Liver (tissue), 9 donors: Measurements from ENCODE around the gene FAM83G. TPM values are rescaled to one million over a fixed set of nuclear protein-coding genes. Genes with fewer than 3 reads are reported as not detected.
"Not testable (repeated sequence)": the region's sequence is repeated elsewhere in the genome, so short reads cannot be mapped to it uniquely, and the experiment has no call there.

Source experiments
- DNase-seq: peaks from one replicate; pipeline ENCODE4 v3.0.0-alpha.2; 2017; ENCODE audit warnings: low spot score
- H3K27ac ChIP-seq, 2 donors: one replicate each; pipeline ENCODE4 v1.7.0; 2013; ENCODE audit warnings: inconsistent platforms in 2 of 2, low read length in 2 of 2, control low read depth in 1 of 2, low read depth in 1 of 2, mild to moderate bottlenecking in 1 of 2
- H3K27me3 ChIP-seq, 4 donors: one replicate each; pipeline versions ENCODE4 v1.6.1 to v1.7.0; 2013; ENCODE audit warnings: low read length in 3 of 4, inconsistent platforms in 1 of 4, mild to moderate bottlenecking in 1 of 4, moderate library complexity in 1 of 4; ENCODE audit not compliant: control insufficient read depth in 4 of 4, insufficient read depth in 4 of 4
- H3K36me3 ChIP-seq, 4 donors: one replicate each; pipeline versions ENCODE4 v1.6.1 to v1.7.0; 2013; ENCODE audit warnings: low read length in 3 of 4, mild to moderate bottlenecking in 3 of 4, low read depth in 1 of 4, moderate library complexity in 1 of 4; ENCODE audit not compliant: control insufficient read depth in 4 of 4, insufficient read depth in 3 of 4
- H3K4me1 ChIP-seq, 4 donors: one replicate each; pipeline versions ENCODE4 v1.6.1 to v1.7.0; 2013; ENCODE audit warnings: low read length in 3 of 4, mild to moderate bottlenecking in 3 of 4, moderate library complexity in 1 of 4; ENCODE audit not compliant: control insufficient read depth in 4 of 4, insufficient read depth in 4 of 4
- H3K4me3 ChIP-seq, 3 donors: one replicate each; pipeline versions ENCODE4 v1.6.1 to v1.7.0; 2013; ENCODE audit warnings: low read length in 3 of 3, control low read depth in 1 of 3, low read depth in 1 of 3, mild to moderate bottlenecking in 1 of 3
- H3K9ac ChIP-seq, 2 donors: one replicate each; pipeline ENCODE4 v1.7.0; 2013; ENCODE audit warnings: low read length in 2 of 2, mild to moderate bottlenecking in 2 of 2, moderate library complexity in 2 of 2, control low read depth in 1 of 2, low read depth in 1 of 2
- H3K9me3 ChIP-seq, 4 donors: one replicate each; pipeline versions ENCODE4 v1.6.1 to v1.7.0; 2013; ENCODE audit warnings: low read length in 3 of 4; ENCODE audit not compliant: control insufficient read depth in 4 of 4
- ATF3 ChIP-seq: IDR thresholded peaks from 2 replicates; pipeline ENCODE4 v1.6.1; 2016; ENCODE audit warnings: antibody characterized with exemption
- EGR1 ChIP-seq, 2 donors: IDR thresholded peaks; 2 replicates each; pipeline ENCODE4 v1.6.1; 2016 to 2018; ENCODE audit warnings: antibody characterized with exemption in 2 of 2, low read depth in 2 of 2
- FOXA2 ChIP-seq: IDR thresholded peaks from 2 replicates; pipeline ENCODE4 v1.6.1; 2016; ENCODE audit warnings: antibody characterized with exemption
- GABPA ChIP-seq, 2 donors: IDR thresholded peaks in 1 of 2; conservative IDR thresholded peaks in 1 of 2; 2 replicates each; pipeline ENCODE4 v1.6.1; 2016; ENCODE audit warnings: antibody characterized with exemption in 2 of 2, mild to moderate bottlenecking in 1 of 2, moderate library complexity in 1 of 2
- HNF4A ChIP-seq, 2 donors: conservative IDR thresholded peaks; 2 replicates each; pipeline ENCODE4 v1.6.1; 2016; ENCODE audit warnings: antibody characterized with exemption in 2 of 2, mild to moderate bottlenecking in 2 of 2
- HNF4G ChIP-seq: IDR thresholded peaks from 2 replicates; pipeline ENCODE4 v1.6.1; 2016; ENCODE audit warnings: antibody characterized with exemption
- JUND ChIP-seq, 2 donors: IDR thresholded peaks; 2 replicates each; pipeline ENCODE4 v1.6.1; 2016; ENCODE audit warnings: antibody characterized with exemption in 2 of 2
- NR2F2 ChIP-seq: IDR thresholded peaks from 2 replicates; pipeline ENCODE4 v1.6.1; 2016; ENCODE audit warnings: antibody characterized with exemption
- RAD21 ChIP-seq, 2 donors: IDR thresholded peaks; 2 replicates each; pipeline ENCODE4 v1.6.1; 2016; ENCODE audit warnings: antibody characterized with exemption in 2 of 2, mild to moderate bottlenecking in 2 of 2
- RXRA ChIP-seq, 2 donors: IDR thresholded peaks; 2 replicates each; pipeline ENCODE4 v1.6.1; 2017 to 2018; ENCODE audit warnings: antibody characterized with exemption in 2 of 2, mild to moderate bottlenecking in 1 of 2
- TAF1 ChIP-seq: conservative IDR thresholded peaks from 2 replicates; pipeline ENCODE4 v1.6.1; 2016; ENCODE audit warnings: antibody characterized with exemption, mild to moderate bottlenecking
- WGBS: extraction: QIAGEN DNeasy Blood & Tissue Kit; methylation state at CpG from one replicate; pipeline ENCODE4 v1.1.7; 2013; 5-methylcytosine and 5-hydroxymethylcytosine counted together
- polyA plus RNA-seq, 2 donors: library from polyadenylated mRNA; stranded (reverse) in 1 of 2; unstranded in 1 of 2; fragments of 200-250 nt in 1 of 2; fragments of >200 nt in 1 of 2; fragmentation: Nextera tagmentation in 1 of 2; extraction: Ambion mirVana in 1 of 2; gene quantifications; one replicate each; pipeline versions ENCODE4 v1.2.1 to v1.2.3, GENCODE V29; 2013 to 2015
- total RNA-seq, 2 donors: library from RNA; depleted of rRNA; stranded (reverse); fragments of >200 nt; gene quantifications; one replicate each; pipeline ENCODE4 v1.2.3, GENCODE V29; 2014
- TF ChIP-seq, protein P1 (sequence below): IDR thresholded peaks from 2 replicates; pipeline ENCODE4 v1.6.1; 2016; ENCODE audit warnings: antibody characterized with exemption
- TF ChIP-seq, protein P2 (sequence below): fragments of 150-350 bp; IDR thresholded peaks from 2 replicates; pipeline ENCODE4 v1.5.1; 2017; ENCODE audit warnings: improper control_type of control experiment, low read depth, low read length; ENCODE audit not compliant: missing input control
- TF ChIP-seq, protein P3 (sequence below): IDR thresholded peaks from 2 replicates; pipeline ENCODE4 v1.6.1; 2016; ENCODE audit warnings: antibody characterized with exemption, mild to moderate bottlenecking
- donor health status: healthy.
- donor health status: healthy.
- donor health status: healthy.
- donor health status: healthy.
- donor health status: healthy.

FAM83G gene
- total and polyA plus RNA-seq, 4 donors, result 5.2 to 25.0 (median 11.5) TPM

- Histone ChIP-seq H3K4me1 (peaks cover 5 to 19% (median 9%) of the 10 kb centered on the region in 4 donors), H3K27ac (no peak overlapping the region), H3K36me3 (peaks cover 3 to 11% (median 6%) of the 10 kb centered on the region in 4 donors), H3K4me3 (no peak overlapping the region), H3K9ac (no peak overlapping the region), H3K9me3 (no peaks in the 10 kb centered on the region), H3K27me3 (no peaks in the 10 kb centered on the region)
- 98% methylated on average over 1 of the region's 1 CpG for WGBS
- no peak for DNase-seq
- TF ChIP-seq HNF4A (conservative IDR thresholded peaks at IDR 0.05) (peak in 1 of 2 donors; percentile 17), EGR1 (IDR thresholded peaks at IDR 0.05; ENCODE audit: low read depth in 2 of 2) (no peak), FOXA2 (peak; percentile 27)
- TF ChIP-seq, protein P1, sequence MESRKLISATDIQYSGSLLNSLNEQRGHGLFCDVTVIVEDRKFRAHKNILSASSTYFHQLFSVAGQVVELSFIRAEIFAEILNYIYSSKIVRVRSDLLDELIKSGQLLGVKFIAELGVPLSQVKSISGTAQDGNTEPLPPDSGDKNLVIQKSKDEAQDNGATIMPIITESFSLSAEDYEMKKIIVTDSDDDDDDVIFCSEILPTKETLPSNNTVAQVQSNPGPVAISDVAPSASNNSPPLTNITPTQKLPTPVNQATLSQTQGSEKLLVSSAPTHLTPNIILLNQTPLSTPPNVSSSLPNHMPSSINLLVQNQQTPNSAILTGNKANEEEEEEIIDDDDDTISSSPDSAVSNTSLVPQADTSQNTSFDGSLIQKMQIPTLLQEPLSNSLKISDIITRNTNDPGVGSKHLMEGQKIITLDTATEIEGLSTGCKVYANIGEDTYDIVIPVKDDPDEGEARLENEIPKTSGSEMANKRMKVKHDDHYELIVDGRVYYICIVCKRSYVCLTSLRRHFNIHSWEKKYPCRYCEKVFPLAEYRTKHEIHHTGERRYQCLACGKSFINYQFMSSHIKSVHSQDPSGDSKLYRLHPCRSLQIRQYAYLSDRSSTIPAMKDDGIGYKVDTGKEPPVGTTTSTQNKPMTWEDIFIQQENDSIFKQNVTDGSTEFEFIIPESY, result no peak
Observed at GRCh38 chr17:18925187-18925586, 79.4 kb downstream of the FAM83G start.

GRCh38 chr17:18922596-18922995 lies 82.0 kb downstream of the FAM83G start:
- H3K27ac ChIP-seq, H3K9me3 ChIP-seq, H3K27me3 ChIP-seq, DNase-seq, H3K36me3 ChIP-seq, H3K4me3 ChIP-seq, H3K9ac ChIP-seq: not testable (repeated sequence)
- WGBS, result 97% methylated on average over 7 of the region's 7 CpGs
- H3K4me1 ChIP-seq, result peaks cover 6 to 24% (median 15%) of the 10 kb centered on the region in 4 donors

GRCh38 chr17:18921912-18922451 lies 82.6 kb downstream of the FAM83G start:
- H3K9me3 ChIP-seq, result no peaks in the 10 kb centered on the region
- H3K4me3 ChIP-seq, result no peak overlapping the region
- no peaks in the 10 kb centered on the region for H3K27me3 ChIP-seq
- WGBS, result 73% methylated on average over 4 of the region's 4 CpGs
- TF ChIP-seq, protein P2, sequence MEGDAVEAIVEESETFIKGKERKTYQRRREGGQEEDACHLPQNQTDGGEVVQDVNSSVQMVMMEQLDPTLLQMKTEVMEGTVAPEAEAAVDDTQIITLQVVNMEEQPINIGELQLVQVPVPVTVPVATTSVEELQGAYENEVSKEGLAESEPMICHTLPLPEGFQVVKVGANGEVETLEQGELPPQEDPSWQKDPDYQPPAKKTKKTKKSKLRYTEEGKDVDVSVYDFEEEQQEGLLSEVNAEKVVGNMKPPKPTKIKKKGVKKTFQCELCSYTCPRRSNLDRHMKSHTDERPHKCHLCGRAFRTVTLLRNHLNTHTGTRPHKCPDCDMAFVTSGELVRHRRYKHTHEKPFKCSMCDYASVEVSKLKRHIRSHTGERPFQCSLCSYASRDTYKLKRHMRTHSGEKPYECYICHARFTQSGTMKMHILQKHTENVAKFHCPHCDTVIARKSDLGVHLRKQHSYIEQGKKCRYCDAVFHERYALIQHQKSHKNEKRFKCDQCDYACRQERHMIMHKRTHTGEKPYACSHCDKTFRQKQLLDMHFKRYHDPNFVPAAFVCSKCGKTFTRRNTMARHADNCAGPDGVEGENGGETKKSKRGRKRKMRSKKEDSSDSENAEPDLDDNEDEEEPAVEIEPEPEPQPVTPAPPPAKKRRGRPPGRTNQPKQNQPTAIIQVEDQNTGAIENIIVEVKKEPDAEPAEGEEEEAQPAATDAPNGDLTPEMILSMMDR, result no peak
- TF ChIP-seq RXRA (IDR thresholded peaks at IDR 0.05), result no peak
- no peak for TF ChIP-seq GABPA (IDR thresholded peaks at IDR 0.05 in 1 of 2, conservative IDR thresholded peaks at IDR 0.05 in 1 of 2)
- TF ChIP-seq NR2F2, result no peak
- no peak for TF ChIP-seq JUND (IDR thresholded peaks at IDR 0.05)
- no peak for TF ChIP-seq EGR1 (IDR thresholded peaks at IDR 0.05; ENCODE audit: low read depth in 2 of 2)
- no peak for TF ChIP-seq HNF4A (conservative IDR thresholded peaks at IDR 0.05)
- TF ChIP-seq, protein P3, sequence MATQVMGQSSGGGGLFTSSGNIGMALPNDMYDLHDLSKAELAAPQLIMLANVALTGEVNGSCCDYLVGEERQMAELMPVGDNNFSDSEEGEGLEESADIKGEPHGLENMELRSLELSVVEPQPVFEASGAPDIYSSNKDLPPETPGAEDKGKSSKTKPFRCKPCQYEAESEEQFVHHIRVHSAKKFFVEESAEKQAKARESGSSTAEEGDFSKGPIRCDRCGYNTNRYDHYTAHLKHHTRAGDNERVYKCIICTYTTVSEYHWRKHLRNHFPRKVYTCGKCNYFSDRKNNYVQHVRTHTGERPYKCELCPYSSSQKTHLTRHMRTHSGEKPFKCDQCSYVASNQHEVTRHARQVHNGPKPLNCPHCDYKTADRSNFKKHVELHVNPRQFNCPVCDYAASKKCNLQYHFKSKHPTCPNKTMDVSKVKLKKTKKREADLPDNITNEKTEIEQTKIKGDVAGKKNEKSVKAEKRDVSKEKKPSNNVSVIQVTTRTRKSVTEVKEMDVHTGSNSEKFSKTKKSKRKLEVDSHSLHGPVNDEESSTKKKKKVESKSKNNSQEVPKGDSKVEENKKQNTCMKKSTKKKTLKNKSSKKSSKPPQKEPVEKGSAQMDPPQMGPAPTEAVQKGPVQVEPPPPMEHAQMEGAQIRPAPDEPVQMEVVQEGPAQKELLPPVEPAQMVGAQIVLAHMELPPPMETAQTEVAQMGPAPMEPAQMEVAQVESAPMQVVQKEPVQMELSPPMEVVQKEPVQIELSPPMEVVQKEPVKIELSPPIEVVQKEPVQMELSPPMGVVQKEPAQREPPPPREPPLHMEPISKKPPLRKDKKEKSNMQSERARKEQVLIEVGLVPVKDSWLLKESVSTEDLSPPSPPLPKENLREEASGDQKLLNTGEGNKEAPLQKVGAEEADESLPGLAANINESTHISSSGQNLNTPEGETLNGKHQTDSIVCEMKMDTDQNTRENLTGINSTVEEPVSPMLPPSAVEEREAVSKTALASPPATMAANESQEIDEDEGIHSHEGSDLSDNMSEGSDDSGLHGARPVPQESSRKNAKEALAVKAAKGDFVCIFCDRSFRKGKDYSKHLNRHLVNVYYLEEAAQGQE, result no peak
- TF ChIP-seq RAD21 (IDR thresholded peaks at IDR 0.05), result no peak
- no peak for TF ChIP-seq ATF3
- TF ChIP-seq, protein P1, result no peak
- no peak for TF ChIP-seq HNF4G
- no peak for TF ChIP-seq TAF1
- no peak overlapping the region for H3K27ac ChIP-seq
- no peak overlapping the region for H3K9ac ChIP-seq
- H3K4me1 ChIP-seq, result peaks cover 6 to 24% (median 15%) of the 10 kb centered on the region in 4 donors
- peaks cover 0 to 12% (median 4%) of the 10 kb centered on the region in 4 donors for H3K36me3 ChIP-seq
- DNase-seq, result no peak
